Hindlimb muscle (tissue), 1 donor: ENCODE results near the gene DUSP10. TPM values are rescaled to one million over a fixed set of nuclear protein-coding genes. Genes with fewer than 3 reads are reported as not detected.

Experiments used
- DNase-seq: peaks from one replicate; pipeline ENCODE4 v3.0.0-alpha.2; 2013
- polyA plus RNA-seq: library from polyadenylated mRNA; unstranded; fragments of 120-200 nt; gene quantifications from one replicate; pipeline ENCODE4 v1.2.1, GENCODE V29; 2013; ENCODE audit not compliant: insufficient read length

DUSP10 gene
- 11.8 TPM for polyA plus RNA-seq

DNA sequence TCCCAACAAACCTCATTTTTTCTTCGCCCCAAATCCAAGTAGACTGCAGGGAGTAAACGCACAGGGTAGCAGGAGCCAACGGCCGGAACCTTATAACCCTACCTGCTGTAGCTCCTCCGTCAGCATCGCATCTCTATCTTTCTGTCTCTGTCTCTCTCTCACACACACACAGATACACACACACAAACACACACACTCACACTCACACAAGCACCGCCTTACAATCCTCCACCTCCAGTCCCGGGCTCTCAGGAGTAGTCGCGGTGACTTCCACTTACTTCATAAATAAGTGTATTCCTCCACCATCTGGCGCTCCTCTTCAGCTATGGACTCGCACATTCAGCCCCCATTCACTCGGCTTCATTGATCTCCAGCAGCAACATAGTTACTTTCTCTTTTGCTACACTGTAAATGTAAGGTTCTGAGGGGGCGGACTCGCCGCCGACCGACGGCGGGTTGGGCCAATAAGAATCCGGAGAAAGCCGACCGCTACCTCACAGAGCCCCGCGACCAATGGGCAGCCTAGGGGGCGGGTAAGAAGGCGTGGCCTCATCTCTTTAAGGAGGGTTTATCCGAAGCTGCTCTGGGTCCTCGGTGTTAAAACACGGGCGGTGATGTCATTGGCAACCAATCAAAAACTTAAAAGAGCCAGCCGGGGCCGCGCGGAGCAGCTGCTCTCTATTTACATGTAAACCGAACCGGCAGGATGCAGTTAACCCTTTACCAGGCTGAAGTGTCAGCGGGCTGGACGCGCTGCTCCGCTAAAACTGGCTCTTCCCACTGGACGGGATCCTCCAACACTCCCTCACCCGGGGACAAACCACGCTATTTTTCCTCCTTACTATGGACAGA, at the start of gene DUSP10:
DUSP10 (minus strand) TSS at position 387 of the 852 bp plus-strand sequence. CDS start 2,345 bp downstream, outside the sequence.
- peak; percentile 100 for DNase-seq

GRCh38 chr1:221788466-221788865, 46.6 kb upstream of the DUSP10 start:
- no peak for DNase-seq

GRCh38 chr1:221786647-221787046, 44.8 kb upstream of the DUSP10 start:
- DNase-seq: no peak

- DNase-seq: no peak
Measured at GRCh38 chr1:221783936-221784335, 42.0 kb upstream of the DUSP10 start.

- DNase-seq: no peak
Measured at GRCh38 chr1:221783437-221783836, 41.5 kb upstream of the DUSP10 start.

DNA sequence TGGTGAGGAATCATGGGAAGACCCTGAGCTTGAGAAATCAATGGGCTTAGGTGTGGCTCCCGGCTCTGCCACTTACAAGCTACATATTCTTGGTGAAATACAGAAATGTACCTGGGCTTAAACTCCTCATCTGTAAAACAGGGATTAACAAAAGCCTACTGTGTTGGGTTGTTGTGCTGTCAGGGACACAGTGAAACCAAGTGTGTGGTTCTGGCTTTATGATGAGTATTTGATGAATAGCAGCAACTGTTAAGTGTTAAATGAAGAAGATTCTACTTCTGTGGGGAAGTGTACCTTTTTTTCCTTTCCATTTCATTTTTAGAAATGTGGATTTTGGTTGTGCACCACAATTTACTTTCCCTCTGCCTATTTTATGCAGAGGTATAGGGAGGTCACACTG, 41.1 kb upstream of the DUSP10 start:
- DNase-seq: no peak

- no peak for DNase-seq
Measured at GRCh38 chr1:221782477-221782876, 40.6 kb upstream of the DUSP10 start.

DNA sequence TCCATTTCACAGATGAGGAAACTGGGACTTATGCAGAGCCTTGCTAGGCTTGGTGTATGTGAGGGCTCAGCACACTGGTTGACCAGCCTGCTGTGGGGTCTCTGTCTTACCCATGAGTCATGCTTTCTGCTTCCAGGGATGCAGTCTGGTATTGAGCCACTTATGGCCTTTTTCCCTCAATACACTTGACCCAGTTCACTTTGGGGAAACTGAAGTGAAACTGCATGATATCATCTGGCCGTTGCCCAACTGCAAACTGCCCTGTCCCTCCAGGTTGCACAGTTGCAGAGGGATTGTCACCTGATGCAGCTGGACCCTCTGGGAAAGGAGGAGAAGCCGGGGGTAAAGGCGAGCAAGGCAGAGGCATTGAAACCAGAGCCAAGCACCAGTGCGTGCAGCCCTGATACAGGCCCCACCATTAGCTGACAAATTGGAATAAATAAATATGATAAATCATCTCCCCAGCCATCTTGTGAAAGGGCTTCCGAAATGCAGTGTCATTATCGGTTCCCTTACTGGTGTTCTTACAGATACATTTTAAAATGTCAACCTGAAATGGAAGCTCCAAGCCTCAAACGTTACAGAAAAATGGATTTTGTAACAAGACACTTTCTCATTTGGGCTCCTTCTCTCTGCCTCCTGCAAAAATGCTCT, 39.3 kb upstream of the DUSP10 start:
- no peak for DNase-seq

DNA sequence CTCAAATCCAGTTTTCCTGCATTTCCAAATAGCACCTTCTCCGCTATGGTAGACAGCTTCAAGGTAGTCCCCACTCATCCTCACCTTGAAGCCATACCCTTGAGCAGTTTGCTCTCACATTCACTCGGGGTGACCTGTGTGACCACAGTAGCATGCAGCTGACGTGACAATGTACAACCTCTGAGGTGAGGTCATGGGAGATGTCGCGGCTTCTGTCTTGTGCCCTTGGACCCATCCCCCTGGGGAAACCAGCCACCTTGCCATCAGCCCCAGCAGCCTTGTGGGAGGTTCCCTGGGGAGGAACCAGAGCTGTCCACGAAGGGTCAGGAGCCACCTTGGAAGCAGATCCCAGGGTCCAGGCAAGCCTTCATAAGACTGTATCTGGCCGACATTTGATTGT, 38.3 kb upstream of the DUSP10 start:
- no peak for DNase-seq

DNA sequence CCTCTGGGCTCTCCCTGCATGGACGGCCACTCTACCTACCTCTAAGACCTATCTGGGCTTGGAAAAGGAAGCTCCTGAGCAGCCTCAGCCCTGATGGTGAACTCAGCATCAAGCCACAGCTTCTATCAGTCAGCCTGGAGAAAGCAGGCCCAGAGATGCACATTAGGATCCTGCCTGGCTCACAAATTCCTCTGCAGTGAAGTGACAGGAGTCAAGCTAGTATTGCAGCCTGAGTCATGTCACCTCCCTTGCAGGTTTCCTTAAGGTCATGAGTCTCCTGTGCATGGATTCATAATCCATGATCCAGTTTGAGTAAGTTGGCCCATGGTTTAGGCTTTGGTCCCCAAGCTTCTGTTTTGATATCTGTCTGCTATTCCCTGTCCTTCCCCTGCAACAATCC, 37.9 kb upstream of the DUSP10 start:
- DNase-seq: no peak

- no peak for DNase-seq
Measured at GRCh38 chr1:221778535-221779142, 36.8 kb upstream of the DUSP10 start.

- DNase-seq: no peak
Measured at GRCh38 chr1:221778125-221778524, 36.2 kb upstream of the DUSP10 start.

DNA sequence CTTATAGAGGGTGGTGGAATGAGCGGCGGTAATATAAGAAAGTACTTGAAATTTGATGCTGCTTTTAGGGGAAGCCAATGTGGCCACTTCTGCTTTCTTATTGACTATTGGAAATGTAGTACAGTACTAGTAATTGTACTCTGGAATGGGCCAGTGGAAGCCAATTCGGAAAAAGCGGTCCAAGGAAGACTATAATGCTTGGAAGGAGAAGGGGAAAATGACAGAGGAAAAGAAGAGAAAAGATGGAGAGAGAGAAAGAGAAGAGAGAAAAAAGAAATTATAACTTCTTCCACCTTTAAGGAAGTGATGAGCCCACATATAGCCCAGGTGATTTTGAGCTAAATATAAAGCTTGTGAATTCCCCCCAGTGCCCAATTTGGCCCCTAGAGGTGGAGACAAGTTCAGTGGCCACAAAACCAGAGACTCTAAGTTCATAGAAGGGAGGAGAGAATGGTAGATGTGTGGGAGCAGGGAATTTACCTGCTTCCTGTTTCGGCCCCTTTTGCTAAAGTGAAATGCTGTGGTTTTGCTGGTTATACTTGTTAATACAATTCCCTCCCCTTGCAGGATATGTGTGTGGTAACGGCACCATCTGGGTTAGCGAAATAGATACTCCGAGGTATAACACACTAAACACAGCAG, 35.7 kb upstream of the DUSP10 start:
- DNase-seq: no peak

DNA sequence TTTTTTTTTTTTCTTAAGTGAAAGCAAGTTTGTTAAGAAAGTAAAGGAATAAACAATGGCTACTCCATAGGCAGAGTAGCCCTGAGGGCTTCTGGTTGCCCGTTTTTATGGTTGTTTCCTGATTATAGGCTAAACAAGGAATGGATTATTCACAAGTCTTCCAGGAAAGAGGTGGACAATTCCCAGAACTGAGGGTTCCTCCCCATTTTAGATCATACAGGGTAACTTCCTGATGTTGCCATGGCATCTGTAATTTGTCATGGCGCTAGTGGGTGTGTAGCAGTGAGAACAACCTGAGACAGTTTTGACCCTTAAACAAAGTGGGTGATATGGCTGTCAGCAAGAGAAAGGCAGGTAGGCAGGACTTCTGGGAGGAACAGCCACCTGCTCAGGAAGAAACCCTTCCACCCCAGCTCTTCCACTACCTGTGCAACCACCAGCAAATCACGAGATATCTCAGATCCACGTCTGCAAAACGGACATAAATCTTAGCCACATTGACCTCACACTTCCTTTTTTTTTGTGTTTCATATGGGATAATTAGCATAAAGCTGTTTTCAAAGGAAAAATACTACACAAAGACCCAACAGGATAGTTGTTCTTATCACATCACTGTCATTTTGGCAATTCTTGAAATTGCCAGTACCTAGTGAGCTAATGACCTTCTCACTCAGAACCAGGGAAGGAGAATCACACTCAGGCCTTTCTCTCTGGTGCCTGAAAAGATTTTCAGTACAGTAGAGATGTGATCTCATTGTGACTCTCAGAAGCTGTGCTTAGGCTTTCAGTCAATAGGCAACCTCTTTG, 34.8 kb upstream of the DUSP10 start:
- DNase-seq: no peak

GRCh38 chr1:221775206-221775605, 33.3 kb upstream of the DUSP10 start:
- DNase-seq: no peak

DNA sequence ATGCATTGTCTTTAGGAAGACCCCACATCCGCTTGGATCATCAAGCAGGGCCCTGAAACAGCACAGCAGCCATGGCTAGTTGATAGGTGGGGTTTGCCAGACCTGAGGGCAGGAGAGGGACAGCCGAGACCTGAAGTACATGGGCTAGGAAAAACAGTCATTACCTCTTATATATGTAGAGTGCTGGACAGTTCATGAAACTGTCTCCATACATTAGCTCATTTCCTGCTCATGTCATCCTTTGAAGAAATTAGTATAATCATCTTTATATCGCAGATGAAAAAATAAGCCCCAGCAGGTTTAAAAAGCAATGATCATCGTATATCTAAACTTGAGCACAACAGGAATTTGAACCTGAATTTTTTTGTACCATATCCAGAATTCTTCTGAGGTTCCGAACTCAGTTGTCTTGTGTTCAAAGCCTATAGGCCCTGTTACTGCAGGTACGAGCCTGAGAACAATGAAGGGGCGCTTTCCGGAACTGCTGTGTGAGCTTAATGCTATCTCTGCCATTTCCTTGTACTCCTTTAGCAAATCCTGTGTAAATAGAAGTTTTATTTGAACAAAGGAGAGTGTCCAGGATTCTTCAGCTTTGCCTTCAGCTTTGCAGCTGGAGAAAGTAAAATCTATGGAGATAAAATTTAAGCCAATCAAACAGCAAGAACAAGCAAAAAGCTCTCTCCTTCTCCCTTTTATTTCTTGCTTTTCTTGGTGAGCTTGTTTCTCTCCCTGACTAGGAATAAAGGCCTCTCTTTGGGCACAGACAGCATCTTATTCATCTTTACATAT, 32.4 kb upstream of the DUSP10 start:
- DNase-seq: no peak

- DNase-seq: no peak
Measured at GRCh38 chr1:221773383-221773782, 31.5 kb upstream of the DUSP10 start.

DNA sequence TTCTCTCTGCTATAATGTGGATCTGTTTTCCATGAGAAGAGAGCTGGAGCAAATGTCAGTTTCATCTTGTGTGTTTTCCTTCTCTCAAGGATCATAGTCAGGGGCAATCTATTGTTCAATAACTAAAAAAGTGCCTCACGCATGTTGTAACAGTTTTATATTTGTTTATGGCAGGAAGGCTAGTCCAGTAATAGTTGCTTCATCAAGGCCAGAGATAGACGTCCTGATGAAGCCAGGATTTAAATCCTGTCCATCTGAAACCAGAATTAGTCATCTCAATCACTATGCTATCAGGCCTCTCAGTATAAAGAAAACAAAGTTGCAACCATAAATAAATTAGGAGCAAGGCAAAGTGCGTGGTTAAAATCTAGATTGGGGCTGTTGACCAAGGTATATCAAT, 30.2 kb upstream of the DUSP10 start:
- no peak for DNase-seq

GRCh38 chr1:221768444-221769066, 26.7 kb upstream of the DUSP10 start:
- DNase-seq: no peak

- no peak for DNase-seq
Measured at GRCh38 chr1:221766210-221766609, 24.3 kb upstream of the DUSP10 start.

GRCh38 chr1:221765527-221765926, 23.6 kb upstream of the DUSP10 start:
- no peak for DNase-seq
